ENCODE results near the gene KRT1.
"Not testable (repeated sequence)": the region's sequence is repeated elsewhere in the genome, so short reads cannot be mapped to it uniquely, and the experiment has no call there.

Gene KRT1

GRCh38 chr12:52680363-52680762 lies at the start of gene KRT1:
Gene KRT1 (minus strand): TSS chr12:52680407. CDS start chr12:52680348, 59 bp downstream.
- DNase-seq (ENCODE audit: low read depth), result no peak

GRCh38 chr12:52729147-52729546 lies 48.9 kb upstream of the KRT1 start:
- DNase-seq (ENCODE audit: low read depth), result no peak

GRCh38 chr12:52728374-52728773 lies 48.2 kb upstream of the KRT1 start:
- no peak for DNase-seq (ENCODE audit: low read depth)

- DNase-seq (ENCODE audit: low read depth), result no peak
These were observed 46.8 kb upstream of the KRT1 start for GRCh38 chr12:52727037-52727436.

- no peak for DNase-seq (ENCODE audit: low read depth)
These were observed 46.2 kb upstream of the KRT1 start for GRCh38 chr12:52726451-52726850.

- DNase-seq (ENCODE audit: low read depth), result no peak
These were observed 44.2 kb upstream of the KRT1 start for GRCh38 chr12:52724384-52724783.

GRCh38 chr12:52722680-52723079 lies 42.5 kb upstream of the KRT1 start:
- no peak for DNase-seq (ENCODE audit: low read depth)

GRCh38 chr12:52721838-52722470 lies 41.7 kb upstream of the KRT1 start:
- no peak for DNase-seq (ENCODE audit: low read depth)

- no peak for DNase-seq (ENCODE audit: low read depth)
These were observed 40.2 kb upstream of the KRT1 start for GRCh38 chr12:52720365-52720886.

GRCh38 chr12:52716061-52716460 lies 35.9 kb upstream of the KRT1 start:
- DNase-seq (ENCODE audit: low read depth), result no peak

- no peak for DNase-seq (ENCODE audit: low read depth)
These were observed 35.2 kb upstream of the KRT1 start for GRCh38 chr12:52715416-52715815.

- DNase-seq (ENCODE audit: low read depth), result no peak
These were observed 34.7 kb upstream of the KRT1 start for GRCh38 chr12:52714887-52715281.

GRCh38 chr12:52713960-52714886 lies 34.0 kb upstream of the KRT1 start:
- DNase-seq (ENCODE audit: low read depth), result no peak

- not testable (repeated sequence) for DNase-seq (ENCODE audit: low read depth)
These were observed 31.9 kb upstream of the KRT1 start for GRCh38 chr12:52712122-52712521.

GRCh38 chr12:52710730-52711129 lies 30.5 kb upstream of the KRT1 start:
- DNase-seq (ENCODE audit: low read depth), result no peak

GRCh38 chr12:52708010-52708409 lies 27.8 kb upstream of the KRT1 start:
- DNase-seq (ENCODE audit: low read depth), result peak; percentile 81

- no peak for DNase-seq (ENCODE audit: low read depth)
These were observed 24.3 kb upstream of the KRT1 start for GRCh38 chr12:52704464-52704863.

GRCh38 chr12:52703878-52704277 lies 23.7 kb upstream of the KRT1 start:
- peak; percentile 56 for DNase-seq (ENCODE audit: low read depth)

- DNase-seq (ENCODE audit: low read depth), result no peak
These were observed 23.2 kb upstream of the KRT1 start, which contains the start of gene KRT77 for GRCh38 chr12:52703424-52703823. Gene KRT77 (minus strand): TSS chr12:52703524. CDS start chr12:52703434, 90 bp downstream.

GRCh38 chr12:52702338-52702737 lies 22.1 kb upstream of the KRT1 start:
- no peak for DNase-seq (ENCODE audit: low read depth)

- DNase-seq (ENCODE audit: low read depth), result no peak
These were observed 21.1 kb upstream of the KRT1 start for GRCh38 chr12:52701281-52701680.

- no peak for DNase-seq (ENCODE audit: low read depth)
These were observed 19.8 kb upstream of the KRT1 start for GRCh38 chr12:52699960-52700359.

- DNase-seq (ENCODE audit: low read depth), result no peak
These were observed 19.2 kb upstream of the KRT1 start for GRCh38 chr12:52699373-52699772.

Data from CMK (cell line).